Astrocyte of the spinal cord (primary cell): ENCODE results near the gene STX4.
"Not testable (repeated sequence)": the region's sequence is repeated elsewhere in the genome, so short reads cannot be mapped to it uniquely, and the experiment has no call there.

Source experiments
- DNase-seq: peaks from one replicate; pipeline ENCODE4 v3.0.0; 2011; ENCODE audit warnings: low read depth, low spot score
- H3K4me3 ChIP-seq: 2 replicates; pipeline ENCODE4 v1.5.1; 2011; ENCODE audit warnings: low read depth, mild to moderate bottlenecking, low read length, moderate library complexity
- in situ Hi-C: cut with HindIII; loops from 2 replicates; pipeline ENCODE4 v1.10.0; 2017; ENCODE audit warnings: low sequenced_read_pairs
- TF ChIP-seq, protein P1 (sequence below): IDR thresholded peaks from 2 replicates; pipeline ENCODE4 v1.5.1; 2012; ENCODE audit warnings: low read depth, mild to moderate bottlenecking, low read length, inconsistent platforms

Gene STX4

DNA sequence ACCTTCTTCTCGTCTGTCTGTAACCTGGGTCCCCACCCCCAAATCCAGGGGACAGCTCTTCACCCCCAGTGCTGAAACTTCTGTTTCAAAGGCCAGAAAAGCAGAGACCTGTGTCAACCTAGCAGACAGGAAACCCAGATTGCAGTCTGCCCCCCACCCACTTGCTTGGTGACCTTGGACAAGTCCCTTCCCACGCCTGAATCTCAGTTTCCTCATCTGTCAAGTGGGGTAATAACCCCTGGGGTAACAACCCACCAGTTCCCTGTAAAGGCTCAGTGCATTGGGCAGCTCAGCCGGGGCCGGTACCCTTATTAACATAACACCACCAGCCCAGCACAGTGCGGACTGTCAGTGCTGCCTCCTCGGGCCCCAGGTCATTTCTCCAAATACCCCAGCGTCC, 24.2 kb upstream of the STX4 start:
- TF ChIP-seq, protein P1, sequence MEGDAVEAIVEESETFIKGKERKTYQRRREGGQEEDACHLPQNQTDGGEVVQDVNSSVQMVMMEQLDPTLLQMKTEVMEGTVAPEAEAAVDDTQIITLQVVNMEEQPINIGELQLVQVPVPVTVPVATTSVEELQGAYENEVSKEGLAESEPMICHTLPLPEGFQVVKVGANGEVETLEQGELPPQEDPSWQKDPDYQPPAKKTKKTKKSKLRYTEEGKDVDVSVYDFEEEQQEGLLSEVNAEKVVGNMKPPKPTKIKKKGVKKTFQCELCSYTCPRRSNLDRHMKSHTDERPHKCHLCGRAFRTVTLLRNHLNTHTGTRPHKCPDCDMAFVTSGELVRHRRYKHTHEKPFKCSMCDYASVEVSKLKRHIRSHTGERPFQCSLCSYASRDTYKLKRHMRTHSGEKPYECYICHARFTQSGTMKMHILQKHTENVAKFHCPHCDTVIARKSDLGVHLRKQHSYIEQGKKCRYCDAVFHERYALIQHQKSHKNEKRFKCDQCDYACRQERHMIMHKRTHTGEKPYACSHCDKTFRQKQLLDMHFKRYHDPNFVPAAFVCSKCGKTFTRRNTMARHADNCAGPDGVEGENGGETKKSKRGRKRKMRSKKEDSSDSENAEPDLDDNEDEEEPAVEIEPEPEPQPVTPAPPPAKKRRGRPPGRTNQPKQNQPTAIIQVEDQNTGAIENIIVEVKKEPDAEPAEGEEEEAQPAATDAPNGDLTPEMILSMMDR, result no peak
- in situ Hi-C loops, result no loop called here
- H3K4me3 ChIP-seq, result peak overlapping the region; percentile 49
- DNase-seq, result no peak

DNA sequence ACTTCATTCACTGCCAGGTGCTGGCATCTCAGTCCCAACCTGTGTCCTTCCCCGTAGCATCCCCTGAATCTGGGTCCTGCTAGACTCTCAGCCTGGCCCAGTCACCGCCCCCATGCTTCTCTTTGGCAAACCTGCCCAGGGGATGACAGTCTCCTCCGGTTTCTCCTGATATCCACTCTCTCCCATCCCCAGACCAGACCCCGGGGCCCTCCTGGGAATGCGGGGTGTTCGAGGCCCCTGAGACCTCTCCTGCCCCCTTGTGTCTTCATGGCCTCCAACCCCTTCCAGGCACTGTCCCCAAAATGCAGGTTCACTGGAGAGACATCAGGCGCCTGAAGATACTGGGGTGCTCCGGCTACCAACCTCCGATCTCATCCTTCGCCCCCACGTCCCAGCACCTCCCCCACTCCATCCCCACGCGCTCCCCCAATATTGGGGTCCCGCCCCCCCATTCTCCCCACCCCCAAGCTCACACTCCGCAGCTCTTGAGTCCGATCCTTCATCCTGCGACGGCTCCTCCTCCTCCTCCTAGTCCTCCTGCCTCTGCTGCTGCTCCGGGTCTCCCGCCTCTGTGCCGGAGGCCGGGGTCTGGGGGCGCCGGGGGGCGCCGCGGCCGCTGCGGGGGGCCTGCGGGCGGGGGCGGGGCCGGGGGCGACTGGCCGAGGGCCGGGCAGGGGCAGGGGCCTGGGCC, 23.3 kb upstream of the STX4 start:
- peak overlapping the region; percentile 49 for H3K4me3 ChIP-seq
- TF ChIP-seq, protein P1, result peak; percentile 10
- in situ Hi-C loops, result no loop called here
- DNase-seq, result no peak

DNA sequence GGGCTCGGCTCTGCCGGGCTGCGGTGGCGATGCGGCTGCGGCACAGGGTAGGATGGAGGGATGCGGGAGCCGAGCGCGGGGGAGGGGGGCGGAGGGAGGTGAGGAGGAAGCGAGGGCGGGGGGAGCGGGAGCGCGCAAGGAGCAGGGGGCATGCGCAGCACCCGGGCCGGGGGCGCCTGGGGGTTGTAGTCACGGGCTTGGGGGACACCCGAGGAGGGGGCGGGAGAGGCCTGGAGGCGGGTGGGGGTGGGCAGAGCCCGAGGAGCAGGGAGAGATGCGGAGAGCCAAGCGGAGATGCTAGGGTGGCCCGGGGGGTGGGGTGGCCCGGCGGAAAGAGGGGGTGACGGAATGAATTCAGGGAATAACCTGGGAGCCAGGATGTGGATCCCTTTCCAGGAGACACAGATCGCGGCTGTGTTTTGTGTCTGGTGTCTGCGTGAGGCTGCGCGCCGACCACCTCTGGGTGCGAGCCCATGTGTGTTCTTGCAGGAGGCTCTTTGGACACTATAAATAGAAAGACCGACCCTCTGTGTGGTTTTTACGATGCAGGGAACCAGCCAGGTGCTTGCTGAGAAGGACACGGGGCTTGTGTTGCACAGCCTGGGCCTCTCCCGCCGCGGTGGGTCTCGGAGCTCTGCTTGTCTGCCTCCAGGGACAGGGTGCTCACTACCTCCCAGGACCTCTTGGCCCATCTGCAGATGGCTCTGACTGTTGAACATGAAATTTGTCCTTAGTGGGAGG, 22.6 kb upstream of the STX4 start, which contains the start of gene STX1B:
Gene STX1B, minus strand, starts transcription at position 54 of the 741 bp plus-strand sequence. CDS start 242 bp downstream, outside the sequence.
- TF ChIP-seq, protein P1, result no peak
- DNase-seq, result peak; percentile 38
- in situ Hi-C loops, result no loop called here
- peak within 1 kb of the TSS; percentile 49 for H3K4me3 ChIP-seq

DNA sequence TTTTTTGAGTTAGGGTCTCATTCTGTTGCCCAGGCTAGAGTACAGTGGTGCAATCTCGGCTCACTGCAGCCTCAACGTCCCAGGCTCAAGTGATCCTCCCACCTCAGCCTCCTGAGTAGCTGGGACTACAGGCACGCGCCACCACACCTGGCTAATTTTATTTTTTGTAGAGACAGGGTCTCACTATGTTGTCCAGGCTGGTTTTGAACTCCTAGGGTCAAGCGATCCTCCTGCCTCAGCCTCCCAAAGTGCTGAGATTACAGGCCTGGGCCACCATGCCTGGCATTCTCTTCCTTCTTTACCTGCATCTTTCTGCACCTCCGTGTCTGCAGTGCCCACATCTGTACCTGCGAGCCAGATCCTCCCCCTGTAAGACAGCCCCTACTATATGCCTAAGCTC, 21.5 kb upstream of the STX4 start:
- H3K4me3 ChIP-seq, in situ Hi-C loops, DNase-seq: not testable (repeated sequence)

DNA sequence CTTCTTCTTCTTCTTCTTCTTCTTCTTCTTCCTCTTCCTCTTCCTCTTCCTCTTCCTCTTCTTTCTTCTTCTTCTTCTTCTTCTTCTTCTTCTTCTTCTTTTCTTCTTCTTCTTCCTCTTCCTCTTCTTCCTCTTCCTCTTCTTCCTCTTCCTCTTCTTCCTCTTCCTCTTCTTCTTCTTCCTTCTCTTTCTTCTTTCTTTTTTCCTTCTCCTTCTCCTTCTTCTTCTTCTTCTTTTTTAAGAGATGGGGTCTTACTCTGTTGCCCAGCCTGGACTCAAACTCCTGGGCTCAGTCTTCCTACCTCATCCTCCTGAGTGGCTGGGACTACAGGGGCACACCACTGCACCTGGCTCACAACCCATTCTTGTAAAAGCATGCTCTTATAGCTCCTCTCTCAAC, 20.1 kb upstream of the STX4 start:
- DNase-seq, H3K4me3 ChIP-seq, in situ Hi-C loops: not testable (repeated sequence)

DNA sequence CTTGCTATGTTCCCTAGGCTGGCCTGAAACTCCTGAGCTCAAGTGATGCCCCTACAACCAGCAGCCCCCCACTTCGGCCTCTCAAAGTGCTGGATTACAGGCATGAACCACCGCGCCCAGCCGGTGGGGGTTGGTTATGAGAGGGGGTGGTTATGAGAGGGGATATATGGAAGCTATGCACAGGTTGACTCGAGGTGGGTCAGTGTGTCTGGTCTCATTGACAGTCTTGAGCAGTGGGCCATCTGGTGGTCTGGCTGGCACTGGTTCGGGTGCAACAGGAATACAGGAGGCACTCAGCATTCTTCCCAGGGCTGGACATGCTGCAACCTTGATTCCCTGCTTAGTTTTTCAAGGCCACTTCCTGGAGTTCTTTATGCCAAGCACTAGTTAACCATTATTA, 17.3 kb upstream of the STX4 start:
- H3K4me3 ChIP-seq, result no peak overlapping the region
- TF ChIP-seq, protein P1, result peak; percentile 19
- in situ Hi-C loops, result no loop called here
- no peak for DNase-seq

DNA sequence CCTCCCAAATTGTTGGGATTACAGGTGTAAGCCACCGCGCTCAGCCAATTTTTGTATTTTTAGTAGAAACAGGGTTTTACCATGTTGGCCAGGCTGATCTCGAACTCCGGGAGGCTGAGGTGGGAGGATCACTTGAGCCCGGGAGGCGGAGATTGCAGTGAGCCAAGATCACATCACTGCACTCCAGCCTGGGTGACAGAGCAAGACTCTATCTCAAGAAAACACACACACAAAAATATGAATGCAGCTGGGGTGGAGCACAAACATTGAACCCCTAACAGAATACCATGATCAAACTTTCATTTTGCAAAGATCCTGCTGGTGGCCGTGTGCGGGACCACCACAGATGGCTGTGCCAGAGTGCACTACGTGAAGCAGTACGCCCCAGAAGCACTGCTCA, 15.6 kb upstream of the STX4 start:
- in situ Hi-C loops, DNase-seq, H3K4me3 ChIP-seq: not testable (repeated sequence)

DNA sequence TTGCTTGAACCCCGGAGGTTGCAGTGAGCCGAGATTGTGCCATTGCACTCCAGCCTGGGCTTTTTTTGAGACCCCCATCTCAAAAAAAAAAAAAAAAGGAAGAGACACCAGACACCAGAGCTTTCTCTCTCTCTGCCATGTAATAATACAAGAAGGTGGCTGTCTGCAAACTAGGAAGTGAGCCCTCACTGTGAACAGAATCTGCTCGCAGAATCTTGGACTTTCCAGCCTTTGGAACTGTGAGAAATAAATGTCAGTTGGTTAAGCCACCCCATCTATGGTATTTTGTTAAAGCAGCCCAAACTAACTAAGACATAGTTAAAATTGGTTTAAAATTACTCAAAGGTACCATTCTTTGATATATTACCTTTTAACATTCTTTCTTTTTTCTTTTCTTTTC, 12.8 kb upstream of the STX4 start:
- in situ Hi-C loops, result no loop called here
- TF ChIP-seq, protein P1, result no peak

More for the DNA sequence above, 12.8 kb upstream of the STX4 start:
- no peak overlapping the region for H3K4me3 ChIP-seq
- DNase-seq, result no peak
